Activated CD8-positive, alpha-beta memory T cell treated with anti-CD3 and anti-CD28 coated beads for 48 hours (primary cell): ENCODE measurements around the gene FAM83F.
"Not testable (repeated sequence)": the region's sequence is repeated elsewhere in the genome, so short reads cannot be mapped to it uniquely, and the experiment has no call there.

ENCODE experiments used
- DNase-seq, 3 experiments: peaks; one replicate each; pipeline ENCODE4 v3.0.0-alpha.2; 2020; ENCODE audit warnings: low read depth in 2 of 3, low spot score in 2 of 3

Gene FAM83F

GRCh38 chr22:39992894-39993293, 1.9 kb upstream of the FAM83F start:
- DNase-seq: not testable (repeated sequence)

- DNase-seq: no peak
Observed at GRCh38 chr22:39994041-39994565, 651 bp upstream of the FAM83F start.

DNA sequence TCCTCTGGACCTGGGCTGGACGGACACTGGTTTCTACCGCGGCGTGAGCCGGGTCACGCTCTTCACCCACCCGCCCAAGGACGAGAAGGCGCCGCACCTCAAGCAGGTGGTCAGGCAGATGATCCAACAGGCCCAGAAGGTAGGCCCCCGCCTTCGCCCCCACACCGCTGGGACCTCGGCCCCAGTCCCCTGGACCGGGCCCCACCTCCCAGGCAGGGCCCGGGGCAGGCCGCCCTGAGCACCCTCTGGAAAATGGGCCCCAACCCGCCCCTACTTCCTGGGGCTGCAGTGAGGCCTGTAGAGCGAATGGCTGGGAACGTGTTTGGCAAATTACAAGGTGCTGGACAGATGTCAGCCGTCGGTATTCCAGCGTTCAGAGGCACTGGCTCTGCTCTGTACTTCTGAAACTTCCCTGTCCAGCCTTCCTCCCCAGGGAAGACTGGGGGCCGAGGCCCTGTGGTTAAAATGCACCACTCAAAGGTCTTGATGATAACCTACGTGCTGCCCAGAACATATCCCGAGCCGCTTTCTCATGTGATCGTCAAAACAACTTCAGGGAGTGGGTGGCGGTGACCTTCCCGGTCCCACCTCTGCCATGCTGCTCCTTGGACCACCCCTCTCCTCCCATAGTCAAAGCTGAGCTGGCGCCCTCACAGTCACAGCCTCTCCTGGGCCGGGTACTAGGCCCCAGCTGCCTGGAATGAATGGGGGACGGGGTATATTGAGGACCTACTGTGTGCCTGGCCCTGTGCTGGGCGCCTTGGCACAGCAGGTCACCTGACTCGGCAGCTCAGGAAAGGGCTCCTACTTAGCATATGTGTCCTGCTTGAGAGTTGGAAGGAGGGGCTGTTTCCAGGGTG, 869 bp downstream of the FAM83F start:
- DNase-seq: no peak

DNA sequence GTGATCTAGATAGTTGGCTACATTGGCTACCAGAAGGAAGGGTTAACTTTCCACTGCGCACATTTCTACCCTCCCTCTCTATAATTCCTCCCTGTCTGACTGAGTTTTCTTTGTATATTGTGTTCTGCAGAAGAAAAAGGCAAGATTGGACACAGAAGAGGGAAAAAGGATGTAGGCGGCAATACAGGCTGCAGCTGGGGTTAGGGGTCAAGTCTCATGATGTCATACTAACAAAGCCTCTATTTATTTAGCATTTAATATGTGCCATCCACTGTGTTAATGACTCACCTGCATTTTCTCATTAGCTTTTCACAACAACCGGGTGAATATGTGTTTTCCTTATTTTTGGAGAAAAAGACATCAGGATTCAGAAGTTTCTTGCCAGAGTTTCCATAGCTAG, 2.0 kb downstream of the FAM83F start:
- DNase-seq: no peak

- DNase-seq: no peak
Observed at GRCh38 chr22:39997421-39997820, 2.7 kb downstream of the FAM83F start.

DNA sequence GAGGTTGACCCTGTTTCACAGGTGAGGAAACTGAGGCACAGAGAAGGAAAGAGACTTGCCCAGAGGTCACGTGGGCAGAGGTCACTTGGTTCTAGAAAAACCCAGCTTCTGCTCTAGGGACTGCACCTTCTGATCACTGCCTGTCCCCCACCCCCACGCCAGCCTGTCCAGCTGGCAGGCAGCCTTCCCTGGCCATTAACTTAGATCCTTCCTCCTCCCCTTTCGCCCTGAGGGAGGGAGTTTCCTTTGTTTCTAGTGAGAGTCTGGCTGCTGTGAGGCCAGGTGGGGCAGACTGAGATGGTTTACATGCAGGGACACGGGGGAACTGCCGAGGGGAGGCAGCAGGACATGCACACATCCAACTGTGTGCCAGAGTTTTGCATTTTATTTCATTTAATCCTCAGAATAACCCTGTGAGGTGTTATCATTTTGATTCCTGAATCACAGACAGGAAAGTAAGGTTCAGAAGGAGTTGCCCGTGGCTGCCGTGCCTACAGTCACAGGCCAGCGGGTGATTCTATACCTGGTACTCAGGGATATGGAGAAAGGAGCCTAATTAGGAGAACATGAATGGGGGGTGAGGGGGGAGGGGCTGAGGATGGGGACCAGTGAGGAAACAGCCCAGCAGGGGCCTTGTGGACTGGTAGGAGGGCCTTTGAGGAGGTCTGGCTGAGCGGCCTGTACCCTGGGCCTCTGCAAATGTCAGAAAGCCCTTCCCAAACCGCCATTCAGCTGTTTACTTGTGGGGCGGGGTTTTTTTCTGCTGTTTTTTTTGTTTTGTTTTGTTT, 3.4 kb downstream of the FAM83F start:
- no peak for DNase-seq

GRCh38 chr22:39999144-39999757, 4.5 kb downstream of the FAM83F start:
- DNase-seq: no peak

DNA sequence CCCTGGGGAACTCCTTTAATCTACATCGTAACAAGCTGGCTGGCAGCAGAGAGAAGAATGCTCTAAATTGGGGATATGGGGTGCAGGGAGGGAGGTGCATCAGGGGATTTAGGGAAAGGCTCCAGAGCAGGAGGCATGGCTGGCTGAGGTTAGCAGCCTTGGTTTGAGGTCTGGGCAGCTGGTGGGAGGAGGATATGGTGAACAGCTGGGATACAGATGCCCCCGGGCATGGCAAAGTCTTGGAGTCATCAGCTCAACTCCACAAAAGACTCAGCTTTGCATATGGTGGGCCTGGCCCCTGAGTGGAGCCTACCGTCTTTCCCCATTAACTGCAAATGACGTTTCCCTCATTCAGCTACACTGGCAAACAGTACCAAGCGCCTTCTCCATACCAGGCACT, 5.4 kb downstream of the FAM83F start:
- DNase-seq: no peak

GRCh38 chr22:40001106-40001505, 6.4 kb downstream of the FAM83F start:
- no peak for DNase-seq

DNA sequence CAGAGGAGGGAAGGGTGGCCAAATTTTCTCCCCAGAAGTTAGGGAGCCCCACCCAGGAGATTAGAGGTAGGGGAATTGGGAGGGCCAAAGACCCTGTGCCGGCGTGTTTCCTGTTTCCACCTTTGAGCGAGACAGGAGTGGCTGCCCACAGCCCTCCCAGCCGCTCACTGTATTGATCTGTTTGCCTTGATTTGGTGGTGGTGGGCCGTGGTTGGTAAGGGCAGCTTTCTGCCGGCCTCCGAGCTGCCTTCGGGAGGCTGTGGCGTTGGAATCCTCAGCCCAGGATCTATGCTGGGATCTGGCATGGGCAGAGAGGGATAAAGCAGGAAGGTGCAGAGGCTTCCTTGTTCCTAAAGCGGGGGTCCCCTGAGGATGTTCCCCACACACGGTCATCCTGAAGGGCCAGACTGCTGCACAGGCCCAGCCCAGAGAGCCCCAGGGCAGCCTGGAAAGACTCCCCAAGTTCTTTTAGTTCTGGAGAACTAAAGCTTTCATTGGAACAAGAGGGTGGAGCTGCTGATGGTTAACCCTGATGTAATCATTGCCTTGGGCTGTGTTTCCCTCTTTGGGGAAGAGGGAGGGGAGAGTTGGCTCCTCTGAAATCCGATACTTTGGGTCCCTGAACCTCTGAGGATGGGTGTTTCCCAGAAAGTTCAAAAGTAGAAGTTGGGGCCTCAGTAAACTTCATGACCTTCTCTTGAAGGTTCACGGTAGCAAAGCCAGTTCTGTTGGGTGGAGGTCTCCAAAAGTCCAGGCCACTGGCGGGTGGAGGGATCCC, 7.2 kb downstream of the FAM83F start:
- no peak for DNase-seq

- DNase-seq: no peak
Observed at GRCh38 chr22:40002935-40003715, 8.4 kb downstream of the FAM83F start.

DNA sequence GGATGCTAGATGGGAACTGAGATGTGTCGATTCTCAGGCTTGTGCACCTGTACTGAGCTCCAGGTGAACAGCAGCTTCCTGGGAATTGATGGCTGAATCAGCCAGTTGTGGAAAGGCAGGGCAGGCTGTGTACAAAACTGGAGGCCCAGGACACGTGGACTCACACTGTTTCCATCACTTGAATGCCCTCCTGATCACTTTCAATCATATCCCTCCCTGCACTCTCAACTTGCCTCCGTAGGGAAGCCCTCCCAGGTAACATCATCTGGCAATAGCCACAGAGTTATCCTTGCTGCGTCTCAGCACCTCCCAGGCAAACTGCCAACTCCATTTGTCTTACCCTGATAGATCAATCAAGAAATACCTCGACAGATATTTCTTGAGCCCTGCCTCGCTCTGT, 10.1 kb downstream of the FAM83F start:
- no peak for DNase-seq

GRCh38 chr22:40006641-40007040, 11.9 kb downstream of the FAM83F start:
- DNase-seq: no peak

- DNase-seq: no peak
Observed at GRCh38 chr22:40007853-40008710, 13.3 kb downstream of the FAM83F start.

- DNase-seq: no peak
Observed at GRCh38 chr22:40008726-40009291, 14.1 kb downstream of the FAM83F start.

DNA sequence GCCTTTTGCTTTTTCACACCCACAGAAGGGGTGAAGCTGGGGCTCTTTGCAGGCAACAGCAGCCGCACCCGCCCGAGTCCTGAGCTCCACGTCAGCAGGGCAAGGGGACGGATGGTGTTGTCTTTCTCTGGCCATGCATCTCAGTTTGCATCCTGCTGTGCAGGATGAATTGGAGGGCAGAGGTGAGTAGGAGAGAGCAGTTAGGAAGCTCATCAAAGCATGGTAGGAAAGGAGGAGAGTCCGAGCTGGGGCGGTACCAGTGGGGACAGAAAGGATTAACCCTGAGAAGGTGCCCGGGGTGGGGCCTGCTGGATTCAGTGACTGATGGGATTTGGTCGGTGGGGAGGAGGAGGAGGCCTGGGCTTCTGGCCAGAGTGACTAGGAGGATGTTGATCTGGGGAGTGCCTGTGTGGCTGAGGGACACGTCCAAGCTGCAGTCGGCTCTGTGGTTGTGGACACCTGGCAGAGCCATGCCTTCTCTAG, 14.6 kb downstream of the FAM83F start:
- no peak for DNase-seq

- no peak for DNase-seq
Observed at GRCh38 chr22:40009951-40010671, 15.4 kb downstream of the FAM83F start.

DNA sequence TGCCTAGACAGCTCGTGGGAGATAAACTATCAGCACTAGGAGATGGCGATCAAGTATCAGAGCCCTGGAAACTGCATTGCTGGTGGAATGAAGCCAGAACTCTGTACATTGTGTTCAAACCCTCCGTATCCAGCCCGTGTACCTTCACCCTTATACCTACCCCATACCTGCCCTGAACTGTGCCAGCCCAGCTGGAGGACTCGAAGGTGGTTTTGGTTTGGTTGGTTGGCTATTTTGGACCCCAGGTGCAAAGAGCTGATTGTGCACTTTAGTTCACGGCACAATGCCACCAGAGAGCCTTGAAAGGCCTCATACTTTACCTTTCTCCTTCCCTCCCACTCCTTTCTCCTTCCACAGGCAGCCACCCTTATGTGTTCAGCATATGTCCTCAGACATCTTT, 16.0 kb downstream of the FAM83F start:
- no peak for DNase-seq
